ENCODE measurements around the gene NDUFS7.

Gene NDUFS7

GRCh38 chr19:1386945-1387683, 3.4 kb downstream of the NDUFS7 start:
- DNase-seq = no peak

GRCh38 chr19:1387684-1388636, 4.3 kb downstream of the NDUFS7 start:
- DNase-seq = no peak

- DNase-seq = no peak
These were observed 4.9 kb downstream of the NDUFS7 start for GRCh38 chr19:1388637-1389026.

GRCh38 chr19:1389033-1389940, 5.6 kb downstream of the NDUFS7 start:
- DNase-seq = no peak

- no peak for DNase-seq
These were observed 7.2 kb downstream of the NDUFS7 start for GRCh38 chr19:1390890-1391423.

GRCh38 chr19:1392407-1392806, 8.7 kb downstream of the NDUFS7 start:
- no peak for DNase-seq

GRCh38 chr19:1392939-1393530, 9.3 kb downstream of the NDUFS7 start:
- no peak for DNase-seq

GRCh38 chr19:1393841-1394240, 10.1 kb downstream of the NDUFS7 start:
- no peak for DNase-seq

GRCh38 chr19:1394252-1395193, 10.8 kb downstream of the NDUFS7 start:
- no peak for DNase-seq

- no peak for DNase-seq
These were observed 11.7 kb downstream of the NDUFS7 start for GRCh38 chr19:1395194-1396018.

GRCh38 chr19:1396019-1396767, 12.5 kb downstream of the NDUFS7 start:
- DNase-seq = no peak

GRCh38 chr19:1396768-1397679, 13.3 kb downstream of the NDUFS7 start:
- no peak for DNase-seq

- DNase-seq = no peak
These were observed 14.1 kb downstream of the NDUFS7 start for GRCh38 chr19:1397838-1398237.

- DNase-seq = no peak
These were observed 15.4 kb downstream of the NDUFS7 start for GRCh38 chr19:1399079-1399478.

- DNase-seq = no peak
These were observed 16.0 kb downstream of the NDUFS7 start for GRCh38 chr19:1399745-1400144.

- DNase-seq = no peak
These were observed 16.8 kb downstream of the NDUFS7 start for GRCh38 chr19:1400281-1401137.
